Stimulated activated CD8-positive, alpha-beta memory T cell treated with anti-CD3 and anti-CD28 coated beads, Interleukin-4, amount 100 ng/mL, for 4 hours (primary cell): ENCODE measurements around the gene ZNF33A.
"Not testable (repeated sequence)": the region's sequence is repeated elsewhere in the genome, so short reads cannot be mapped to it uniquely, and the experiment has no call there.

Experiments used
- DNase-seq, 2 donors: peaks; one replicate each; pipeline ENCODE4 v3.0.0-alpha.2; 2020; ENCODE audit warnings: low read depth in 2 of 2, low spot score in 1 of 2

Gene ZNF33A

GRCh38 chr10:38043516-38043915 is 33.0 kb downstream of the ZNF33A start:
- no peak for DNase-seq

GRCh38 chr10:38045129-38045528 is 34.7 kb downstream of the ZNF33A start:
- DNase-seq, result no peak

- no peak for DNase-seq
These were observed 37.2 kb downstream of the ZNF33A start for GRCh38 chr10:38047666-38048065.

DNA sequence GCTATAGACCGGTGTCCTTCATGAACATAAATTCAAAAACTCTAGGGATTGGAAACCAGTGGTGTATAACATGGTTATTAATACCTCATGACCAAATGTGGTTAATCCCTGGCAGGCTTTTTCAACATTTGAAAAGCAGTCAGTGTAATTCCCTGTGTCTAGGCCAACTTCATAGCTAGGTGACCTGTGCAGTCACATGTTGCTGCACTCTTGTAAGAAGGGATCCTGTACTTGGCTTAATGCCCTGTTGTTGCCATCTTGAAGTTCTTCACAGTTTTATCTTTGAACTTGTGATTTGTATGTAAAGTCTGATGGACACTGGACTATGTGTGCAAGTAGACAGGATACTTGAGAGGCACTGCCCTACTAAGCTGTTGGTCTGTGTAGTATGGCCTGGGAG is 39.7 kb downstream of the ZNF33A start:
- DNase-seq, result no peak

DNA sequence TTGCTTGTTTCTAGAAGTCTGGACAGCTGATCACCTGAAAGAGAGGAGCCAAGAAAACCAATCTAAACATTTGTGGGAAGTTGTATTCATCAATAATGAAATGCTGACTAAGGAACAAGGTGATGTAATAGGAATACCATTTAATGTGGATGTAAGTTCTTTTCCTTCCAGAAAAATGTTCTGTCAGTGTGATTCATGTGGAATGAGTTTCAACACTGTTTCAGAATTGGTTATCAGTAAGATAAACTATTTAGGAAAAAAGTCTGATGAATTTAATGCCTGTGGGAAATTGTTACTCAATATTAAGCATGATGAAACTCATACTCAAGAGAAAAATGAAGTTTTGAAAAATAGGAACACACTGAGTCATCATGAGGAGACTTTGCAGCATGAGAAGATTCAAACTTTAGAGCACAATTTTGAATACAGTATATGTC is 43.9 kb downstream of the ZNF33A start:
- DNase-seq, result no peak

DNA sequence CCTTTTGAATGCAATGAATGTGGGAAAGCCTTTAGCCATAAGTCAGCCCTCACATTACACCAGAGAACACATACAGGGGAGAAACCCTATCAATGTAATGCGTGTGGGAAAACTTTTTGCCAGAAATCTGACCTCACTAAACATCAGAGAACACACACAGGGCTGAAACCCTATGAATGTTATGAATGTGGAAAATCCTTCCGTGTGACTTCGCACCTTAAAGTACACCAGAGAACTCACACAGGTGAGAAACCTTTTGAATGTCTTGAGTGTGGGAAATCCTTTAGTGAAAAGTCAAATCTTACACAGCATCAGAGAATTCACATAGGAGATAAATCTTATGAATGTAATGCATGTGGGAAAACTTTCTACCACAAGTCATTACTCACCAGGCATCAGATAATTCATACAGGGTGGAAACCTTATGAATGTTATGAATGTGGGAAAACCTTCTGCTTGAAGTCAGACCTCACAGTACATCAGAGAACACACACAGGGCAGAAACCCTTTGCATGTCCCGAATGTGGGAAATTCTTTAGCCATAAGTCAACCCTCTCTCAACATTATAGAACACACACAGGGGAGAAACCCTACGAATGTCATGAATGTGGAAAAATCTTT is 44.9 kb downstream of the ZNF33A start:
- DNase-seq, result not testable (repeated sequence)

- DNase-seq, result not testable (repeated sequence)
These were observed 59.2 kb downstream of the ZNF33A start for GRCh38 chr10:38069663-38070062.

GRCh38 chr10:38070501-38070900 is 60.0 kb downstream of the ZNF33A start:
- no peak for DNase-seq

DNA sequence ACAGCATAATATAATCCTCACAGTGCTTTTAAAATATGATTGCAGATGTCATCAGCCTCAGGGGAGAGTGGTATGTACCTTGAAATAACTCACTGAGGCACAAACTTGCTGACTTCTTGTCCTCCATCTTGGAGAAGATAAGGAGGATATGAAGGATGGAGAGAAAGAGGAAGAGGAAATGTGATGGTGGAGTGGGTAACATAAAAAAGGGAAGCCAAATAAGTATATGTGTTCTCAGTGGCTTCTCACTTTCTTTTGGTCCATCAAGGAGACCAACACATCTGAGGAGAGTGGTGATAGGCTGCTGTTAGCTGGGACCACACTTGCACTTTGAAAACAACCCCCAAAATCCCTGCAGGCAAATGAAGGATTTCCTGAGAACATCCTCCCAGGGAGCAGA is 62.1 kb downstream of the ZNF33A start:
- DNase-seq, result no peak

DNA sequence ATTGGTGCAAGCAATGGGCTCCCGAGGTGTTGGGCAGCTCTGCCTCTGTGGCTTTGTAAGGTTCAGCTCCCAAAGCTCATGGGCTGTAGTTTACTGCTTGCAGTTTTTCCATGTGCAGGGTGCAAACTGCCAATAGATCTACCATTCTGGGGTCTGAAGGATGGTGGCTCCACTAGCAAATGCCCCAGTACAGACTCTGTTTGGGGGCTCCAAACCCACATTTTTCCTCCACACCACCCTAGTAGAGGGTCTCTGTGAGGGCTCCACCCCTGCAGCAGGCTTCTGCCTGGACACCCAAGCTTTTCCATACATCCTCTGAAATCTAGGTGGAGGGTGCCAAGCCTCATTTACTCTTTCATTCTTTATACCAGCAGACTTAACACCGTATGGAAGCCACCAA is 66.2 kb downstream of the ZNF33A start:
- no peak for DNase-seq

- not testable (repeated sequence) for DNase-seq
These were observed 82.8 kb downstream of the ZNF33A start for GRCh38 chr10:38093318-38093717.

GRCh38 chr10:38093816-38094157 is 83.3 kb downstream of the ZNF33A start:
- DNase-seq, result no peak

DNA sequence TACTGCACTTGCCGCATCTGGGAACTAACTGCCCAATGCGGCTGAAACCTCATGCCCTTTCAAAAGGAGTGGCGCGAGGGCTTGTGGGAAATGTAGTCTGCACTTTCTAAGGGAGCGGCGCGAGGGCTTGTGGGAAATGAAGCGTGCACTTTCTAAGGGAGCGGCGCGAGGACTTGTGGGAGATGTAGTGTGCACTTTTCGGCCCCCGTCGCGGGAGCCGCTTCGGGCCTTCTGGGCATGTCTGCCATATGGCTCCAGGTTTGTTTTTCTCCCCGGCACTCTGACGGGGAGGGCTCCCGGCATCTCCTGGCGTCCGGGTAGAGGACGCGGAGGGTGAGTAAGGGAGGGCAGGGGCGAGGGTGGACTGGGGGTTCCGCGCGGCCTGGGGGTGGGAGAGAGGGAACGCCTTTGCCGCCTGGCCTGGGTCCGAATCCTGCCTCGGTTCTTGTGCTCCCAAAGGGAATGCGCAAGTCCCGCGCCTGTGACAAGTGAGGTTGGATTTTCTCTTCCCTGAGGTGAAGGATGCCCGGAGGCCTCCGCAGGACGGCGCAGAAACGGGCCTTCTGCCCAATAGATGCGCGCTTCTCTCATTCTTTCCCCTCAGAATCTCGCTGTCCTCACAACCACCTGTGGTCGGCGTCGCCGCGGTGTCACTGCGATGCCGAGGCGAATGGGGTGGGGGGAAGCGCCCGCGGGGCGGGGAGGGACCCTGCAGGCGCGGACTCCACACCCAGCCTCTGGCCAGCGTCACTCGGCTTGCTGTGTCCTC is 83.9 kb downstream of the ZNF33A start, which contains the start of gene ZNF37A:
ZNF37A (plus strand) TSS at position 180 of the 769 bp plus-strand sequence. CDS start 2,281 bp downstream, outside the sequence.
- DNase-seq, result peak; percentile 78 to 83

- DNase-seq, result no peak
These were observed 84.6 kb downstream of the ZNF33A start for GRCh38 chr10:38094927-38095574.

GRCh38 chr10:38102880-38103279 is 92.4 kb downstream of the ZNF33A start:
- no peak for DNase-seq

DNA sequence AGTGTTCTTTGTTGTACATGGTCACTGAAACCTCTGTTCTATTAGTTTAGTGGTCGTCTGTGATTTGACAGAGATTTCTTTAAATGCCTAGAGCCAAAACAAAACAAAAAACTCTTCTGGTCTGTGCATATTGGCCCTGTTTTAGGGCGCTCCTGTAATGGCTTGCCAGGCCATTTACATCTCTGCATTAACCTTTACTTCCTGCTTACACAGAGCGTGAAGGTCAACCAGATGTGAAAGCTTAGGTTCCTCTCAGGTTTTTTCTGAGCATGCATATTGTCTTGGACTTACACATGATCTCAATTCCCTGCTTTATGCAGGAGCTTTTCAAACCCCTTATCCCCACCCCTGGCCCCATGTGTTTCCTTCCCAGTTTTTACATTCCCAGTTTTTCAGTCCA is 93.3 kb downstream of the ZNF33A start:
- DNase-seq, result no peak

- DNase-seq, result no peak
These were observed 101.7 kb downstream of the ZNF33A start for GRCh38 chr10:38112159-38112558.
